PC-9 (cell line): ENCODE measurements around the gene SORCS2.

Source experiments
- CTCF ChIP-seq: fragments of 200-600 bp; sonication (generic); conservative IDR thresholded peaks from 2 replicates; pipeline ENCODE4 v1.6.1; 2017; ENCODE audit warnings: mixed run types, antibody characterized with exemption, mild to moderate bottlenecking, moderate library complexity
- EZH2 ChIP-seq: fragments of 200-600 bp; sonication (generic); IDR thresholded peaks from 2 replicates; pipeline ENCODE4 v1.8.0; 2017; ENCODE audit warnings: antibody characterized with exemption, low read depth

GRCh38 chr4:7156761-7157488, 35.4 kb upstream of the SORCS2 start:
- TF ChIP-seq CTCF (no peak), EZH2 (no peak)
